Measurements from ENCODE around the gene PCDHGC4.

- TF ChIP-seq, protein P1, sequence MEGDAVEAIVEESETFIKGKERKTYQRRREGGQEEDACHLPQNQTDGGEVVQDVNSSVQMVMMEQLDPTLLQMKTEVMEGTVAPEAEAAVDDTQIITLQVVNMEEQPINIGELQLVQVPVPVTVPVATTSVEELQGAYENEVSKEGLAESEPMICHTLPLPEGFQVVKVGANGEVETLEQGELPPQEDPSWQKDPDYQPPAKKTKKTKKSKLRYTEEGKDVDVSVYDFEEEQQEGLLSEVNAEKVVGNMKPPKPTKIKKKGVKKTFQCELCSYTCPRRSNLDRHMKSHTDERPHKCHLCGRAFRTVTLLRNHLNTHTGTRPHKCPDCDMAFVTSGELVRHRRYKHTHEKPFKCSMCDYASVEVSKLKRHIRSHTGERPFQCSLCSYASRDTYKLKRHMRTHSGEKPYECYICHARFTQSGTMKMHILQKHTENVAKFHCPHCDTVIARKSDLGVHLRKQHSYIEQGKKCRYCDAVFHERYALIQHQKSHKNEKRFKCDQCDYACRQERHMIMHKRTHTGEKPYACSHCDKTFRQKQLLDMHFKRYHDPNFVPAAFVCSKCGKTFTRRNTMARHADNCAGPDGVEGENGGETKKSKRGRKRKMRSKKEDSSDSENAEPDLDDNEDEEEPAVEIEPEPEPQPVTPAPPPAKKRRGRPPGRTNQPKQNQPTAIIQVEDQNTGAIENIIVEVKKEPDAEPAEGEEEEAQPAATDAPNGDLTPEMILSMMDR (IDR thresholded peaks at IDR 0.05) = no peak
- no peak for TF ChIP-seq POLR2A (IDR thresholded peaks at IDR 0.05)
- TF ChIP-seq EP300 (IDR thresholded peaks at IDR 0.05) = no peak
Observed at GRCh38 chr5:141478321-141478945, 6.4 kb upstream of the PCDHGC4 start.
